ENCODE results near the gene PLA2G5.

Gene PLA2G5

GRCh38 chr1:20068722-20069121 is 1.3 kb upstream of the PLA2G5 start:
- DNase-seq: no peak

- no peak for DNase-seq
These were observed 363 bp downstream of the PLA2G5 start for GRCh38 chr1:20070357-20070756.

- no peak for DNase-seq
These were observed 1.4 kb downstream of the PLA2G5 start for GRCh38 chr1:20071416-20071815.

- no peak for DNase-seq
These were observed 2.8 kb downstream of the PLA2G5 start for GRCh38 chr1:20072771-20073170.

GRCh38 chr1:20073256-20073655 is 3.3 kb downstream of the PLA2G5 start:
- DNase-seq: no peak

GRCh38 chr1:20074055-20074724 is 4.2 kb downstream of the PLA2G5 start:
- no peak for DNase-seq

GRCh38 chr1:20074725-20075171 is 4.8 kb downstream of the PLA2G5 start:
- no peak for DNase-seq

GRCh38 chr1:20075345-20075744 is 5.4 kb downstream of the PLA2G5 start:
- DNase-seq: no peak

GRCh38 chr1:20076223-20076622 is 6.2 kb downstream of the PLA2G5 start:
- DNase-seq: no peak

- DNase-seq: no peak
These were observed 6.9 kb downstream of the PLA2G5 start for GRCh38 chr1:20076710-20077461.

- DNase-seq: no peak
These were observed 8.2 kb downstream of the PLA2G5 start for GRCh38 chr1:20078171-20078651.

GRCh38 chr1:20078711-20079110 is 8.7 kb downstream of the PLA2G5 start:
- no peak for DNase-seq

- no peak for DNase-seq
These were observed 9.8 kb downstream of the PLA2G5 start for GRCh38 chr1:20079661-20080305.

- DNase-seq: peak; percentile 30 to 71 (median 51)
These were observed 10.7 kb downstream of the PLA2G5 start for GRCh38 chr1:20080441-20081352.

GRCh38 chr1:20081353-20081810 is 11.4 kb downstream of the PLA2G5 start:
- DNase-seq: no peak

- DNase-seq: no peak
These were observed 12.8 kb downstream of the PLA2G5 start for GRCh38 chr1:20082772-20083171.

GRCh38 chr1:20083178-20083944 is 13.4 kb downstream of the PLA2G5 start:
- DNase-seq: no peak

GRCh38 chr1:20086800-20087199 is 16.8 kb downstream of the PLA2G5 start:
- DNase-seq: no peak

- DNase-seq: no peak
These were observed 17.7 kb downstream of the PLA2G5 start for GRCh38 chr1:20087668-20088067.

GRCh38 chr1:20089328-20090077 is 19.5 kb downstream of the PLA2G5 start:
- DNase-seq: no peak

GRCh38 chr1:20090119-20090518 is 20.1 kb downstream of the PLA2G5 start:
- DNase-seq: no peak
